ENCODE measurements around the gene POLQ.

DNA sequence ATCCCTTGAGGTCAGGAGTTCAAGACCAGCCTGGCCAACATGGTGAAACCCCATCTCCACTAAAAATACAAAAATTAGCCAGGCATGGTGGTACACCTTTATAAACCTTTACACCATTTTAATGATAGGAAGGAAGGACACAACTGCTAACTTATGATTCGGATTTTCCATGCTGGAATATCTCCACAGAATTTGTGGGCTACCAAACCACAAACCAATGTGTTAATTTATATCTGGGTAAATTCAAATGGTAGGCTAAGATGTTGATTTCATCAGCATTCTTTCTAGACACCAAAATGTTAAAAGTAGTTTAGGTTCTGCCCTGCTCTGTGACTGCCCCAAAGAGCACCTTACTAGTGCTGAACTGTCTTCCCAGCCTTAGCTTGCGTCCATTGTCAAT lies 72.8 kb downstream of the POLQ start:
- no peak for TF ChIP-seq CTCF (IDR thresholded peaks at IDR 0.05; ENCODE audit: control extremely low read depth in 1 of 3, insufficient read depth in 1 of 3, low read depth in 1 of 3, low read length in 3 of 3)
- no peak for TF ChIP-seq YY1 (IDR thresholded peaks at IDR 0.05; ENCODE audit: low read depth, low read length)
- no peak for TF ChIP-seq POLR2AphosphoS5 (IDR thresholded peaks at IDR 0.05; ENCODE audit: low read depth, low read length)
